Measurements from ENCODE around the gene OR2H2.

GRCh38 chr6:29567541-29567940 is 17.4 kb upstream of the OR2H2 start:
- no peak for TF ChIP-seq CTCF (IDR thresholded peaks at IDR 0.05)
- no peak for TF ChIP-seq POLR2A (IDR thresholded peaks at IDR 0.05)

All from Peyer's patch (tissue), 4 donors.